Measurements from ENCODE around the gene UTP14C. TPM values are rescaled to one million over a fixed set of nuclear protein-coding genes. Genes with fewer than 3 reads are reported as not detected.
"Not testable (repeated sequence)": the region's sequence is repeated elsewhere in the genome, so short reads cannot be mapped to it uniquely, and the experiment has no call there.

The UTP14C gene
- total RNA-seq, 4 donors from 2014 or later, result 13.8 to 17.0 (median 16.2) TPM

- intact Hi-C loops (cut with DNase I), result no loop called here
- H3K4me1 ChIP-seq, result peaks cover 0 to 7% (median 0%) of the 10 kb centered on the region in 4 donors
- no peak overlapping the region for H3K4me3 ChIP-seq
- no peaks in the 10 kb centered on the region for H3K36me3 ChIP-seq
- H3K27me3 ChIP-seq, result no peaks in the 10 kb centered on the region
- WGBS, result 64% methylated on average over 4 of the region's 4 CpGs
- no peak overlapping the region for H3K27ac ChIP-seq (replicated peaks in 1 of 4)
- DNase-seq (ENCODE audit: extremely low spot score), result no peak
- no peaks in the 10 kb centered on the region for H3K9me3 ChIP-seq
- no peak for TF ChIP-seq EP300 (IDR thresholded peaks at IDR 0.05)
- no peak for TF ChIP-seq POLR2A (IDR thresholded peaks at IDR 0.05; ENCODE audit: low read depth)
- TF ChIP-seq CTCF (IDR thresholded peaks at IDR 0.05), result no peak
- TF ChIP-seq POLR2AphosphoS5 (IDR thresholded peaks at IDR 0.05), result no peak
Measured at GRCh38 chr13:51980908-51981307, 43.6 kb upstream of the UTP14C start.

GRCh38 chr13:51981355-51981754 lies 43.1 kb upstream of the UTP14C start:
- Histone ChIP-seq H3K36me3 (no peaks in the 10 kb centered on the region), H3K27me3 (no peaks in the 10 kb centered on the region), H3K4me1 (peaks cover 0 to 7% (median 0%) of the 10 kb centered on the region in 4 donors), H3K4me3 (no peak overlapping the region), H3K27ac (replicated peaks in 1 of 4) (no peak overlapping the region), H3K9me3 (no peaks in the 10 kb centered on the region)
- DNase-seq (ENCODE audit: extremely low spot score), result no peak
- TF ChIP-seq EP300 (IDR thresholded peaks at IDR 0.05) (no peak), POLR2A (IDR thresholded peaks at IDR 0.05; ENCODE audit: low read depth) (no peak), POLR2AphosphoS5 (IDR thresholded peaks at IDR 0.05) (no peak), CTCF (IDR thresholded peaks at IDR 0.05) (no peak)
- intact Hi-C loops (cut with DNase I), result no loop called here
- WGBS, result 83% methylated on average over 4 of the region's 4 CpGs

GRCh38 chr13:51983292-51983691 lies 41.2 kb upstream of the UTP14C start:
- WGBS, result 40% methylated on average over 1 of the region's 3 CpGs
- H3K36me3 ChIP-seq; H3K4me1 ChIP-seq; H3K27me3 ChIP-seq; H3K9me3 ChIP-seq; H3K4me3 ChIP-seq; DNase-seq (ENCODE audit: extremely low spot score); intact Hi-C loops (cut with DNase I); H3K27ac ChIP-seq (replicated peaks in 1 of 4): not testable (repeated sequence)

- DNase-seq (ENCODE audit: extremely low spot score); H3K27ac ChIP-seq (replicated peaks in 1 of 4); H3K4me1 ChIP-seq; intact Hi-C loops (cut with DNase I); H3K4me3 ChIP-seq; H3K36me3 ChIP-seq; H3K27me3 ChIP-seq; H3K9me3 ChIP-seq: not testable (repeated sequence)
- 89% methylated on average over 4 of the region's 4 CpGs for WGBS
Measured at GRCh38 chr13:51984904-51985303, 39.6 kb upstream of the UTP14C start.

- no peak for DNase-seq (ENCODE audit: extremely low spot score)
- H3K4me3 ChIP-seq, result no peak overlapping the region
- 95% methylated on average over 3 of the region's 3 CpGs for WGBS
Measured at GRCh38 chr13:51988988-51989618, 35.4 kb upstream of the UTP14C start.

More at GRCh38 chr13:51988988-51989618, 35.4 kb upstream of the UTP14C start:
- TF ChIP-seq CTCF (IDR thresholded peaks at IDR 0.05) (no peak), EP300 (IDR thresholded peaks at IDR 0.05) (no peak), POLR2A (IDR thresholded peaks at IDR 0.05; ENCODE audit: low read depth) (no peak), POLR2AphosphoS5 (IDR thresholded peaks at IDR 0.05) (no peak)
- H3K27ac ChIP-seq (replicated peaks in 1 of 4), result no peak overlapping the region
- H3K9me3 ChIP-seq, result no peaks in the 10 kb centered on the region
- H3K36me3 ChIP-seq, result no peaks in the 10 kb centered on the region
- no peaks in the 10 kb centered on the region for H3K4me1 ChIP-seq
- no peaks in the 10 kb centered on the region for H3K27me3 ChIP-seq
- intact Hi-C loops (cut with DNase I), result no loop called here

All from esophagus muscularis mucosa (tissue), 4 donors.